ENCODE measurements around the gene FHAD1. TPM values are rescaled to one million over a fixed set of nuclear protein-coding genes. Genes with fewer than 3 reads are reported as not detected.

FHAD1 gene
- total RNA-seq, 1 experiment from 2014 or later = 2.0 TPM

- no peaks in the 10 kb centered on the region for H3K27me3 ChIP-seq (replicated peaks; ENCODE audit: insufficient read depth, low read depth, low read length, poor library complexity)
- H3K4me1 ChIP-seq (ENCODE audit: insufficient read depth, low read length, poor library complexity, severe bottlenecking) = no peaks in the 10 kb centered on the region
- POLR2A ChIA-PET (ENCODE audit: low non-redundant PET) = no interaction called here
- no peaks in the 10 kb centered on the region for H3K36me3 ChIP-seq (ENCODE audit: insufficient read depth, low read length, poor library complexity, severe bottlenecking)
- TF ChIP-seq EZH2 (IDR thresholded peaks at IDR 0.05; ENCODE audit: borderline replicate concordance, low read depth, low read length, poor library complexity, severe bottlenecking) = no peak
- TF ChIP-seq CTCF (conservative IDR thresholded peaks at IDR 0.05; ENCODE audit: low read depth, low read length) = no peak
- no peak overlapping the region for H3K4me3 ChIP-seq (ENCODE audit: low read depth, low read length, poor library complexity, severe bottlenecking)
- BruUV-seq (replicated peaks) = no TSS peak
- H3K9me3 ChIP-seq (ENCODE audit: low read depth, low read length, poor library complexity, severe bottlenecking) = no peaks in the 10 kb centered on the region
- H3K27ac ChIP-seq (ENCODE audit: low read depth, low read length, poor library complexity, severe bottlenecking) = no peak overlapping the region
- CTCF ChIA-PET = no interaction called here
- DNase-seq (ENCODE audit: low spot score) = no peak
- intact Hi-C loops (cut with micrococcal nuclease; ENCODE audit: unreplicated experiment) = no loop called here
Measured at GRCh38 chr1:15362737-15363128, 115.7 kb downstream of the FHAD1 start.

DNA sequence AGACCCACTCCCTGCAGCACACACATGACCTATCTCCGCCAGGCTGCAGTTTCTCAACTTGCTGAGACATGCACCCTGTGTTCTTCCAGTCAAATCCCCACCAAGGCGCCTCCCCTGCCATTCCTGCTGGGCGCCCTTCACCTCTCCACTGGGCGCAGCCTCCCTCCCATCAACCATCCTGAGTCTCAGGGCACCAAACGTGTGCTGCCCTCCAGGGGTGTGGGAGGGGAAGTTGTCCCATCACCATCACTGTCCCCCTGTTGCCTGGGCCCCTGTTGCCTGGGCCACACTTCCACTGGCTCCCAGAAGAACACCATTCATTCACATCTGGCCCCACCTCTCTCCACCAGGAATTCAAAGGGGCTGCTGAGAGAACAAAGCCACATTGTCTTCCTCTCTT, 117.7 kb downstream of the FHAD1 start:
- intact Hi-C loops (cut with micrococcal nuclease; ENCODE audit: unreplicated experiment) = no loop called here
- BruUV-seq (replicated peaks) = no TSS peak

GRCh38 chr1:15368888-15369287, 121.9 kb downstream of the FHAD1 start:
- DNase-seq (ENCODE audit: low spot score) = no peak
- ChIA-PET CTCF (no interaction called here), POLR2A (ENCODE audit: low non-redundant PET) (no interaction called here)
- no TSS peak for BruUV-seq (replicated peaks)
- Histone ChIP-seq H3K27ac (ENCODE audit: low read depth, low read length, poor library complexity, severe bottlenecking) (no peak overlapping the region), H3K4me3 (ENCODE audit: low read depth, low read length, poor library complexity, severe bottlenecking) (no peak overlapping the region), H3K9me3 (ENCODE audit: low read depth, low read length, poor library complexity, severe bottlenecking) (no peaks in the 10 kb centered on the region), H3K27me3 (replicated peaks; ENCODE audit: insufficient read depth, low read depth, low read length, poor library complexity) (no peaks in the 10 kb centered on the region), H3K4me1 (ENCODE audit: insufficient read depth, low read length, poor library complexity, severe bottlenecking) (no peaks in the 10 kb centered on the region), H3K36me3 (ENCODE audit: insufficient read depth, low read length, poor library complexity, severe bottlenecking) (no peaks in the 10 kb centered on the region)
- intact Hi-C loops (cut with micrococcal nuclease; ENCODE audit: unreplicated experiment) = no loop called here
- TF ChIP-seq CTCF (conservative IDR thresholded peaks at IDR 0.05; ENCODE audit: low read depth, low read length) = no peak
- no peak for TF ChIP-seq EZH2 (IDR thresholded peaks at IDR 0.05; ENCODE audit: borderline replicate concordance, low read depth, low read length, poor library complexity, severe bottlenecking)

More for the DNA sequence above, 117.7 kb downstream of the FHAD1 start:
- ChIA-PET CTCF (no interaction called here), POLR2A (ENCODE audit: low non-redundant PET) (no interaction called here)
- no peak for DNase-seq (ENCODE audit: low spot score)
- Histone ChIP-seq H3K36me3 (ENCODE audit: insufficient read depth, low read length, poor library complexity, severe bottlenecking) (no peaks in the 10 kb centered on the region), H3K9me3 (ENCODE audit: low read depth, low read length, poor library complexity, severe bottlenecking) (no peaks in the 10 kb centered on the region), H3K27ac (ENCODE audit: low read depth, low read length, poor library complexity, severe bottlenecking) (no peak overlapping the region), H3K4me3 (ENCODE audit: low read depth, low read length, poor library complexity, severe bottlenecking) (no peak overlapping the region), H3K4me1 (ENCODE audit: insufficient read depth, low read length, poor library complexity, severe bottlenecking) (no peaks in the 10 kb centered on the region), H3K27me3 (replicated peaks; ENCODE audit: insufficient read depth, low read depth, low read length, poor library complexity) (no peaks in the 10 kb centered on the region)
- TF ChIP-seq EZH2 (IDR thresholded peaks at IDR 0.05; ENCODE audit: borderline replicate concordance, low read depth, low read length, poor library complexity, severe bottlenecking) = no peak
- TF ChIP-seq CTCF (conservative IDR thresholded peaks at IDR 0.05; ENCODE audit: low read depth, low read length) = 0 out of 2 replicates have a peak, but pooled peaks have one; percentile 9
